K562 (cell line): ENCODE data around the gene ARL11. TPM values are rescaled to one million over a fixed set of nuclear protein-coding genes. Genes with fewer than 3 reads are reported as not detected.

Experiments
- ATAC-seq: fragments of 200-7000 bp; cut with Tn5 transposase; 3 replicates; pipeline ENCODE4 v1.9.1; 2020; ENCODE audit warnings: moderate library complexity
- BruUV-seq: library from RNA; stranded (reverse); fragments of 400-500 nt; replicated peaks from 2 replicates; lab custom pipeline; 2021; lab: Mats Ljungman, UMichigan
- CTCF ChIA-PET: fragments of 300-600 bp; formaldehyde crosslinking; extraction: SDS; loops from one replicate; lab custom pipeline; 2021; ENCODE audit warnings: low intra/inter-chr PET ratio; lab: Yijun Ruan, JAX
- POLR2A ChIA-PET: fragments of 300-600, 350-650 bp; sonication (Branson Sonifier 250); formaldehyde crosslinking; extraction: SDS; loops from one replicate; lab custom pipeline; 2021; ENCODE audit warnings: antibody characterized with exemption, inconsistent platforms; lab: Yijun Ruan, JAX
- DNase-seq, 4 experiments: peaks; one replicate each; pipeline versions ENCODE4 v3.0.0 to v3.0.0-alpha.2; 2011 to 2018; ENCODE audit warnings: low spot score in 3 of 4, mixed read lengths in 3 of 4; ENCODE audit errors: extremely low read depth in 1 of 4
- FAIRE-seq: peaks from 2 replicates; lab custom pipeline; 2011; peaks lifted over from hg19 to GRCh38; lab: Jason Lieb, UNC
- H2AFZ ChIP-seq: 2 replicates; pipeline ENCODE4 v1.6.0; 2011; ENCODE audit warnings: low read depth, low read length, control low read depth, inconsistent platforms
- H3K27ac ChIP-seq: fragments of 200-600 bp; 3 replicates; pipeline ENCODE4 v1.8.0; 2011; ENCODE audit warnings: low read depth, mild to moderate bottlenecking, control low read depth, inconsistent platforms, low read length, moderate library complexity, mixed read lengths; ENCODE audit errors: extremely low read depth
- H3K27me3 ChIP-seq, 2 experiments: fragments of 300-600 bp in 1 of 2; 2 replicates in 1 of 2; 3 replicates in 1 of 2; pipeline versions ENCODE4 v1.6.0 to v1.8.0; 2011; ENCODE audit warnings: inconsistent platforms in 2 of 2, low read length in 2 of 2, mild to moderate bottlenecking in 1 of 2, mixed read lengths in 1 of 2, moderate library complexity in 1 of 2; ENCODE audit not compliant: control insufficient read depth in 2 of 2, insufficient read depth in 2 of 2
- H3K36me3 ChIP-seq: fragments of 300-600 bp; 3 replicates; pipeline ENCODE4 v1.8.0; 2011; ENCODE audit warnings: mild to moderate bottlenecking, low read length, inconsistent platforms; ENCODE audit not compliant: control insufficient read depth, insufficient read depth
- H3K4me1 ChIP-seq, 2 experiments: fragments of 200-600 bp in 1 of 2; replicated peaks in 1 of 2; 2 replicates in 1 of 2; 3 replicates in 1 of 2; pipeline versions ENCODE4 v1.5.1 to v1.8.0; 2011; ENCODE audit warnings: inconsistent platforms in 2 of 2, low read length in 2 of 2, mild to moderate bottlenecking in 1 of 2, mixed read lengths in 1 of 2, moderate library complexity in 1 of 2; ENCODE audit not compliant: control insufficient read depth in 2 of 2, insufficient read depth in 2 of 2
- H3K4me2 ChIP-seq: 2 replicates; pipeline ENCODE4 v1.6.1; 2011; ENCODE audit warnings: low read length, control low read depth, inconsistent platforms, mixed read lengths; ENCODE audit not compliant: insufficient read depth
- H3K4me3 ChIP-seq: fragments of 200-600 bp; sonication (generic), shearing (Covaris generic); 2 replicates; pipeline ENCODE4 v1.5.1; 2016; ENCODE audit warnings: control low read depth, inconsistent platforms
- H3K79me2 ChIP-seq: fragments of 200-600 bp; 3 replicates; pipeline ENCODE4 v1.8.0; 2011; ENCODE audit warnings: low read length, inconsistent platforms; ENCODE audit not compliant: control insufficient read depth, insufficient read depth
- H3K9ac ChIP-seq, 2 experiments: 2 replicates each; pipeline versions ENCODE4 v1.6.0 to v1.6.1; 2011; ENCODE audit warnings: low read depth in 2 of 2, low read length in 2 of 2, control low read depth in 1 of 2, inconsistent platforms in 1 of 2, mild to moderate bottlenecking in 1 of 2, mixed read lengths in 1 of 2; ENCODE audit not compliant: insufficient read depth in 1 of 2
- H3K9me1 ChIP-seq: one replicate; pipeline ENCODE4 v1.6.0; 2011; ENCODE audit warnings: inconsistent platforms, mild to moderate bottlenecking, low read length, moderate library complexity; ENCODE audit not compliant: control insufficient read depth, insufficient read depth
- H3K9me3 ChIP-seq: replicated peaks from 2 replicates; pipeline ENCODE4 v1.5.1; 2011; ENCODE audit warnings: low read depth, low read length, inconsistent platforms; ENCODE audit not compliant: control insufficient read depth, insufficient read depth
- H4K20me1 ChIP-seq: replicated peaks from 2 replicates; pipeline ENCODE4 v1.6.1; 2011; ENCODE audit warnings: low read length, inconsistent platforms, mixed read lengths; ENCODE audit not compliant: control insufficient read depth, insufficient read depth
- CBFA2T2 ChIP-seq: fragments of 450-650 bp; conservative IDR thresholded peaks from 2 replicates; pipeline ENCODE4 v1.6.1; 2017; ENCODE audit warnings: mild to moderate bottlenecking
- FIP1L1 ChIP-seq: fragments of 200-400 bp; formaldehyde crosslinking; IDR thresholded peaks from 2 replicates; pipeline ENCODE4 v1.6.1; 2018; ENCODE audit warnings: mild to moderate bottlenecking, low read depth, low read length; ENCODE audit not compliant: poor library complexity, severe bottlenecking
- FOXM1 ChIP-seq, 2 experiments: fragments of 450-650 bp in 1 of 2; sonication (generic) in 1 of 2; formaldehyde crosslinking in 1 of 2; IDR thresholded peaks; 2 replicates each; pipeline versions ENCODE4 v1.6.1 to v1.9.0; 2017 to 2022; ENCODE audit warnings: low read depth in 2 of 2, mild to moderate bottlenecking in 2 of 2, missing genetic modification reagents in 1 of 2, moderate library complexity in 1 of 2
- KHSRP ChIP-seq: fragments of 450-650 bp; IDR thresholded peaks from 2 replicates; pipeline ENCODE4 v1.6.1; 2017
- NBN ChIP-seq: fragments of 450-650 bp; IDR thresholded peaks from 2 replicates; pipeline ENCODE4 v1.6.1; 2016; ENCODE audit warnings: low read depth, mild to moderate bottlenecking
- NCOR1 ChIP-seq: fragments of 450-650 bp; IDR thresholded peaks from 2 replicates; pipeline ENCODE4 v1.6.1; 2016; ENCODE audit warnings: mild to moderate bottlenecking, moderate library complexity
- NUFIP1 ChIP-seq: fragments of 450-650 bp; IDR thresholded peaks from 2 replicates; pipeline ENCODE4 v1.6.1; 2018; ENCODE audit not compliant: partially characterized antibody
- PHB2 ChIP-seq: fragments of 450-650 bp; IDR thresholded peaks from 2 replicates; pipeline ENCODE4 v1.6.1; 2017; ENCODE audit warnings: low read depth
- XRCC3 ChIP-seq: fragments of 450-650 bp; IDR thresholded peaks from 2 replicates; pipeline ENCODE4 v1.6.1; 2017; ENCODE audit warnings: mild to moderate bottlenecking, moderate library complexity
- ZKSCAN8 ChIP-seq: fragments of 200-800 bp; sonication (Bioruptor generic); IDR thresholded peaks from 2 replicates; pipeline ENCODE4 v1.6.1; 2016; ENCODE audit warnings: missing genetic modification characterization, missing compliant biosample characterization
- ZNF431 ChIP-seq: sonication (generic); formaldehyde crosslinking; IDR thresholded peaks from 2 replicates; pipeline ENCODE4 v1.8.0; 2022; ENCODE audit warnings: mild to moderate bottlenecking, missing genetic modification reagents
- WGBS: fragments of 100-300 bp; shearing (Covaris generic); methylation state at CpG from one replicate; pipeline ENCODE4 v1.1.6; 2016; ENCODE audit warnings: low coverage, mixed read lengths; ENCODE audit not compliant: insufficient coverage; ENCODE audit errors: missing lambda C conversion rate; 5-methylcytosine and 5-hydroxymethylcytosine counted together
- in situ Hi-C: fragments of 300-500 bp; cut with MboI; formaldehyde crosslinking; loops from 4 replicates; pipeline ENCODE4 v1.15.0; 2018; ENCODE audit warnings: inconsistent platforms, mixed read lengths
- intact Hi-C: fragments of 100-400 bp; cut with micrococcal nuclease; formaldehyde crosslinking; loops from 2 replicates; pipeline ENCODE4 v1.14.2; 2022
- polyA plus RNA-seq, 8 experiments: library from polyadenylated mRNA; depleted of rRNA in 4 of 8; stranded (reverse) in 5 of 8; unstranded in 3 of 8; fragments of >200 nt; fragmentation: Nextera tagmentation in 2 of 8; fragmentation: Illumina TruSeq in 1 of 8; extraction: Ambion mirVana in 2 of 8; extraction: Trizol in 1 of 8; gene quantifications; 2 replicates each; pipeline versions ENCODE4 v1.2.1 to v1.2.3, GENCODE V29; 2011 to 2014; ENCODE audit warnings: inconsistent platforms in 1 of 8, missing spikeins in 1 of 8
- total RNA-seq, 7 experiments: library from RNA; depleted of rRNA in 6 of 7; stranded (reverse); fragments of >200 nt in 6 of 7; fragmentation: Illumina TruSeq in 2 of 7; extraction: Trizol in 2 of 7; gene quantifications; 2 replicates each; pipeline versions ENCODE4 v1.2.1 to v1.2.3, GENCODE V29; 2011 to 2021; ENCODE audit warnings: low replicate concordance in 1 of 7
- TF ChIP-seq, protein P1 (sequence below), 2 experiments: fragments of 450-650 bp in 1 of 2; IDR thresholded peaks; 2 replicates each; pipeline ENCODE4 v1.6.1; 2011 to 2017; ENCODE audit warnings: low read depth in 2 of 2, antibody characterized with exemption in 1 of 2, borderline replicate concordance in 1 of 2, low read length in 1 of 2, mild to moderate bottlenecking in 1 of 2, mixed read lengths in 1 of 2; ENCODE audit not compliant: control insufficient read depth in 1 of 2

Gene ARL11
- total and polyA plus RNA-seq, 9 of the 15 experiments (the other 6 are each of a cell fraction or from before 2014, with no cell fraction given): 0.18 to 0.87 (median 0.45) TPM

DNA sequence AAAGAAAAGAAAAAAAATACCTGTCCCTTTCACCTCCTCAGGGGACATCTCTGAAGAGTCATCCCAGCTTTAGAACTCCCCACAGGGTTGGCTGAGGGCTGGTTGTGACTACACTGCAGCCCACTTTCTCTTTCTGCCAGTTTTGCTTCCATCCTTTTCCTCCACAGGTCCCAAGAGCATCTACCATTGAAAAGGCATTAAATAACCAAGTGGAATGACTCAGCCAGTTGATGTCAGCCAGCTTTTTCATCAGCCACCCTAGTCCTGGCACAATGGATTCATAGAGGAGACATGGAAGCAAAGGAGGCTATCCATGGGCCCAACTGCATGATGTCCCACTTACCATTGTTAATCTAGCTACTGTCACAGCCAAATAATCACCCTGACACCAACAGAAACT lies 33.7 kb upstream of the ARL11 start (continued):
- TF ChIP-seq, protein P1, sequence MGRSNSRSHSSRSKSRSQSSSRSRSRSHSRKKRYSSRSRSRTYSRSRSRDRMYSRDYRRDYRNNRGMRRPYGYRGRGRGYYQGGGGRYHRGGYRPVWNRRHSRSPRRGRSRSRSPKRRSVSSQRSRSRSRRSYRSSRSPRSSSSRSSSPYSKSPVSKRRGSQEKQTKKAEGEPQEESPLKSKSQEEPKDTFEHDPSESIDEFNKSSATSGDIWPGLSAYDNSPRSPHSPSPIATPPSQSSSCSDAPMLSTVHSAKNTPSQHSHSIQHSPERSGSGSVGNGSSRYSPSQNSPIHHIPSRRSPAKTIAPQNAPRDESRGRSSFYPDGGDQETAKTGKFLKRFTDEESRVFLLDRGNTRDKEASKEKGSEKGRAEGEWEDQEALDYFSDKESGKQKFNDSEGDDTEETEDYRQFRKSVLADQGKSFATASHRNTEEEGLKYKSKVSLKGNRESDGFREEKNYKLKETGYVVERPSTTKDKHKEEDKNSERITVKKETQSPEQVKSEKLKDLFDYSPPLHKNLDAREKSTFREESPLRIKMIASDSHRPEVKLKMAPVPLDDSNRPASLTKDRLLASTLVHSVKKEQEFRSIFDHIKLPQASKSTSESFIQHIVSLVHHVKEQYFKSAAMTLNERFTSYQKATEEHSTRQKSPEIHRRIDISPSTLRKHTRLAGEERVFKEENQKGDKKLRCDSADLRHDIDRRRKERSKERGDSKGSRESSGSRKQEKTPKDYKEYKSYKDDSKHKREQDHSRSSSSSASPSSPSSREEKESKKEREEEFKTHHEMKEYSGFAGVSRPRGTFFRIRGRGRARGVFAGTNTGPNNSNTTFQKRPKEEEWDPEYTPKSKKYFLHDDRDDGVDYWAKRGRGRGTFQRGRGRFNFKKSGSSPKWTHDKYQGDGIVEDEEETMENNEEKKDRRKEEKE (IDR thresholded peaks at IDR 0.05; ENCODE audit: borderline replicate concordance in 1 of 2, control insufficient read depth in 1 of 2, low read depth in 2 of 2, low read length in 1 of 2): no peak
- TF ChIP-seq NUFIP1: no peak
- no peak for TF ChIP-seq NCOR1
- no peak for TF ChIP-seq NBN
- no peak for TF ChIP-seq XRCC3
- no peak for TF ChIP-seq ZKSCAN8 (CRISPR knock-in tag)
- TF ChIP-seq FOXM1 (IDR thresholded peaks at IDR 0.05; ENCODE audit: low read depth): no peak
- TF ChIP-seq FOXM1 (CRISPR knock-in tag; IDR thresholded peaks at IDR 0.05; ENCODE audit: low read depth): no peak

DNA sequence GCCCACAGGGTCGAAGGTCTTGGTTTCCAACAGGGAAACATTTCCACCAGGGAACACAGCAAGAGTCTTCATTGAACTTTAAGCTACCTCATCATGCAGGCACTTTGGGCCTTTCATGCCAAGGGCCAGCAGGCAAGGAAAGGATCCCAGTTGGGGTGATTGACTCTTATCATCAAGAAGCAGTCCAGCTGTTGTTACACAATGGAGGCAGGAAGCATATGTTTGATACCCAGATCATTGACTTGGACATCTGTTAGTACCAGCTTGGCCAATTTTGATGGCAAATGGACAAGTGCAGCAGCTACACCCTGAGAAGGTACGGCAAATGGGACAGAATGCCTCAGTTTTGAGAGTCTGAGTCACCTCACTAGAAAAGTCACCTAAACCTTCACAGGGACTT lies 32.1 kb upstream of the ARL11 start:
- ChIA-PET CTCF (no interaction called here), POLR2A (no interaction called here)
- Histone ChIP-seq H3K27ac (no peak overlapping the region), H3K4me2 (no peak overlapping the region), H3K36me3 (no peaks in the 10 kb centered on the region), H3K9ac (no peak overlapping the region), H3K9me3 (no peaks in the 10 kb centered on the region), H3K4me1 (peaks cover 0 to 5% of the 10 kb centered on the region in 2 experiments; a peak in 1 of 5 replicates), H3K79me2 (no peaks in the 10 kb centered on the region), H3K9me1 (no peaks in the 10 kb centered on the region), H2AFZ (no peak overlapping the region), H4K20me1 (no peaks in the 10 kb centered on the region), H3K27me3 (no peaks in the 10 kb centered on the region), H3K4me3 (no peak overlapping the region)
- no peak for TF ChIP-seq ZNF431 (CRISPR knock-in tag)
- no peak for TF ChIP-seq FIP1L1
- no peak for TF ChIP-seq KHSRP
- no peak for TF ChIP-seq PHB2
- peak; percentile 21; the same call in 1 of the 2 replicates for TF ChIP-seq CBFA2T2
- intact Hi-C loops: no loop called here
- in situ Hi-C loops: no loop called here
- ATAC-seq: no peak
- no peak for FAIRE-seq
- WGBS: 20% methylated on average over 2 of the region's 2 CpGs
- DNase-seq: no peak
- BruUV-seq: no TSS peak
